ENCODE measurements around the gene CCDC69.

DNA sequence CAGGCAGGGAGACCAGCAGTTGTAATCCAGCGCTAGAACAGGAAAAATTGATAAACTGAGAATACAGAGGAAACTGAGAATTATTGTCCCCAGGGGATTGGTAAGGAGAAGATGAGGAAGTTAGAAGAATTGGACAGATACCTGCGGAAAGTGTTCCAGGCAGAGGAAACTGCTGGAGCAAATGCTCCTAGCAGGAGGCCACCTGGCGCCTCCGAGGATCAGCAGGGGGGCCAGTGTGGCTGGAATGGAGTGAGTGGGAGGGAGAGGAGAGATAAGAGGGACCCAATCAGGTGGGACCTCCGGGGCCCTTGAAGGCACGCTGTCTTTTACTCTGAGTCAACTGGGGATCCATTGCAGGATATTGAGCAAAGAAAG is 65.6 kb downstream of the CCDC69 start:
- TF ChIP-seq POLR2A (IDR thresholded peaks at IDR 0.05; ENCODE audit: low read length) (no peak), GATA1 (IDR thresholded peaks at IDR 0.05; ENCODE audit: low read depth, low read length) (no peak)

All from erythroblast (primary cell).